PC-9 (cell line): ENCODE measurements around the gene NSMCE3.

Experiments
- CTCF ChIP-seq: fragments of 200-600 bp; sonication (generic); conservative IDR thresholded peaks from 2 replicates; pipeline ENCODE4 v1.6.1; 2017; ENCODE audit warnings: mixed run types, antibody characterized with exemption, mild to moderate bottlenecking, moderate library complexity
- EZH2 ChIP-seq: fragments of 200-600 bp; sonication (generic); IDR thresholded peaks from 2 replicates; pipeline ENCODE4 v1.8.0; 2017; ENCODE audit warnings: antibody characterized with exemption, low read depth

- no peak for TF ChIP-seq CTCF
- no peak for TF ChIP-seq EZH2
Measured at GRCh38 chr15:29302871-29303270, 33.2 kb upstream of the NSMCE3 start.
